PFSK-1 (cell line): ENCODE results near the gene ANOS1.

Source experiments
- POLR2AphosphoS5 ChIP-seq: IDR thresholded peaks from 2 replicates; pipeline ENCODE4 v1.6.1; 2012; ENCODE audit warnings: low read depth, mild to moderate bottlenecking, control low read depth, low read length, moderate library complexity
- TAF1 ChIP-seq: IDR thresholded peaks from 2 replicates; pipeline ENCODE4 v1.6.1; 2012; ENCODE audit warnings: low read length, control low read depth, borderline replicate concordance; ENCODE audit not compliant: insufficient read depth
- TF ChIP-seq, protein P1 (sequence below), 2 experiments: IDR thresholded peaks; 2 replicates each; pipeline versions ENCODE4 v1.6.1 to v1.8.0; 2011 to 2012; ENCODE audit warnings: low read depth in 2 of 2, low read length in 2 of 2, control low read depth in 1 of 2, inconsistent platforms in 1 of 2, mild to moderate bottlenecking in 1 of 2, moderate library complexity in 1 of 2; ENCODE audit not compliant: insufficient read depth in 1 of 2

DNA sequence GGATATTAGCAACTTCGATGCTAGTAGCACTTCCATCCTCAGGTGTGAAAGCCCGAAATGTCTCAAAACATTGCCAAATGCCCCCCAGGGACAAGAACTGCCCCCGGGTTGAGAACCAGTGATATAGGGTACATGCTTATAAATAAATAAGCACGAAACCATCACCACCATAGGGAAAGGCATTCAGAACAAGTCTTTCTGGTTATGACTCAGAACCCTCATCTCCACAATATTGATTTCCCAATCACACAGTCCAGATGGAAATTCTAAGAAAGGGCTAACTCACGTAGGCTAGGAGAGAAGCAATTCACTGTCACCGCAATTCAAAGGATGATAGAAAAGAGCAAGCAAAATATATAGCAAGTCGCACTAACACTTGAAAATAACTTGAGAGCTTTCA, 84.8 kb downstream of the ANOS1 start:
- TF ChIP-seq POLR2AphosphoS5: no peak
- TF ChIP-seq TAF1: no peak
- TF ChIP-seq, protein P1, sequence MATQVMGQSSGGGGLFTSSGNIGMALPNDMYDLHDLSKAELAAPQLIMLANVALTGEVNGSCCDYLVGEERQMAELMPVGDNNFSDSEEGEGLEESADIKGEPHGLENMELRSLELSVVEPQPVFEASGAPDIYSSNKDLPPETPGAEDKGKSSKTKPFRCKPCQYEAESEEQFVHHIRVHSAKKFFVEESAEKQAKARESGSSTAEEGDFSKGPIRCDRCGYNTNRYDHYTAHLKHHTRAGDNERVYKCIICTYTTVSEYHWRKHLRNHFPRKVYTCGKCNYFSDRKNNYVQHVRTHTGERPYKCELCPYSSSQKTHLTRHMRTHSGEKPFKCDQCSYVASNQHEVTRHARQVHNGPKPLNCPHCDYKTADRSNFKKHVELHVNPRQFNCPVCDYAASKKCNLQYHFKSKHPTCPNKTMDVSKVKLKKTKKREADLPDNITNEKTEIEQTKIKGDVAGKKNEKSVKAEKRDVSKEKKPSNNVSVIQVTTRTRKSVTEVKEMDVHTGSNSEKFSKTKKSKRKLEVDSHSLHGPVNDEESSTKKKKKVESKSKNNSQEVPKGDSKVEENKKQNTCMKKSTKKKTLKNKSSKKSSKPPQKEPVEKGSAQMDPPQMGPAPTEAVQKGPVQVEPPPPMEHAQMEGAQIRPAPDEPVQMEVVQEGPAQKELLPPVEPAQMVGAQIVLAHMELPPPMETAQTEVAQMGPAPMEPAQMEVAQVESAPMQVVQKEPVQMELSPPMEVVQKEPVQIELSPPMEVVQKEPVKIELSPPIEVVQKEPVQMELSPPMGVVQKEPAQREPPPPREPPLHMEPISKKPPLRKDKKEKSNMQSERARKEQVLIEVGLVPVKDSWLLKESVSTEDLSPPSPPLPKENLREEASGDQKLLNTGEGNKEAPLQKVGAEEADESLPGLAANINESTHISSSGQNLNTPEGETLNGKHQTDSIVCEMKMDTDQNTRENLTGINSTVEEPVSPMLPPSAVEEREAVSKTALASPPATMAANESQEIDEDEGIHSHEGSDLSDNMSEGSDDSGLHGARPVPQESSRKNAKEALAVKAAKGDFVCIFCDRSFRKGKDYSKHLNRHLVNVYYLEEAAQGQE (IDR thresholded peaks at IDR 0.05; ENCODE audit: insufficient read depth in 1 of 2, low read depth in 2 of 2, low read length in 2 of 2): no peak
